Activated CD8-positive, alpha-beta memory T cell treated with anti-CD3 and anti-CD28 coated beads for 24 hours (primary cell): ENCODE data around the gene MSS51.
A peak's percentile ranks its signal among the peaks of the same experiment; 100 is the strongest.
"Not testable (repeated sequence)": the region's sequence is repeated elsewhere in the genome, so short reads cannot be mapped to it uniquely, and the experiment has no call there.

Source experiments
- DNase-seq: peaks from one replicate; pipeline ENCODE4 v3.0.0-alpha.2; 2020

Gene MSS51

DNA sequence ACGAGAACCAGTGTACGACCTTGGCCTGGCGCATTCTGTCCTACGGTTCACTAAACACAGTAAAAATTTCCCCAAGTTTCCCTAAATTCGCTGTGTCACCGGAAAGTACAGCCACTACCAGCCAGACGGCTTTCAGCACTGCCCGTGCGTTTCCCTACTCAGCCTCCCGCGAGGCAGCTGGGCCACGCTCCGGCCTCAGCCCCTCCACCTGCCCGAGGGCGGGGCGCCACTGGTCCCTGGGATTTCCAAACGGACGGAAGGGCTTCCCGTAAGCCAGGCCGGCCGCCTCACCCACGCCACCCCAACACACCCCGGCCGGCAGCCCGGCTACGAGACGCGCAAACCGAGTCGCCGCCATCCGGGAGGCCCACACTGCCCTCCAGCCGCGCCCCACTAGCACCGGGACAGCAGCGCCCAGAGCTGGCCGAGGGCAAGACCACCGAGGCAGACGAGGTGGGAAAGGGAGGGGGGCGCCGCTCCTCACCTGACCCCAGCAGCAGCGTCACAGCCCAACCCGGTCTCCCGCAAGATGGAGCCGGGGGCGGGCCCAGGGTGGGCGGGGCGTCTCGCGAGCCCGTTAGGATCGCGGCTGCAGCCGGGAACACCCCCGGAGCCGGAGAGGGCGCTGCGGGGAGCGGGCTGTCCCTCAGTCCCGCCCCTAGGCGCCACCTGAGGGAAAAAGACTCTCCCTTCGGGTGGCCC lies 19.7 kb downstream of the MSS51 start, which contains the start of gene ANXA7:
ANXA7 (minus strand) TSS at position 531 of the 702 bp plus-strand sequence. CDS start 13,202 bp downstream, outside the sequence.
- DNase-seq = peak; percentile 97

DNA sequence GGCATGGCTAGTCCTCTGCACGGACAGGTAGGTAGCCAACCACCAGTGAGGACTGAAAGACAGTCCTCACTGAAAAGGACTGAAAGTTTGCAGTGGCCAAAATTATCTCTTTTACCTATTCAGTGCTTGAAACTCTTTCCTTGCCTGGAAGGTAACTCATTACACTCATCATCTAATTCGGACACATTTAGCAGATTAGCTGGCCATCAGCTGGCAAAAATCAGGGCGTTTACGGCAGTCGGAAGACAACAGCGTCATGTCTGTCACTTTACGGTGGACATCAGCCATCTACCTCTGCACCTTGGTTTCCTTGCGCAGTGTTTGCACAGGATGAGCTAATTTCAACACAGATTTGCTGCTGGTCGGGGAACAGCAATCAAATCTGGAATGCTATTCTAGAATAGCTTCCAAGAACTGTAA lies 20.2 kb downstream of the MSS51 start:
- DNase-seq = no peak

DNA sequence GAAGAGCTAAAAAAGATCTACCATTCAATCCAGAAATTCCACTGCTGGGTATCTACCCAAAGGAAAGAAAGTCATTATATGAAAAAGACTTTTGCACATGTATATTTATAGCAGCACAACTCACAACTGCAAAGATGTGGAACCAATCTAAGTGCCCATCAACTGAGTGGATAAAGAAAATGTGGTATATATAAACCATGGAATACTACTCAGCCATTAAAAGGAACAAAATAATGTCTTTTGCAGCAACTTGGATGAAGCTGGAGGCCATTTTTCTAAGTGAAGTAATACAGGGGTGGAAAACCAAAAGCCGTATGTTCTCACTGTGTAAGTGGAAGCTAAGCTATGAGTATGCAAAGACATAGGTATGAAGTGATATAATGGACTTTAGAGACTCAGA lies 22.5 kb downstream of the MSS51 start:
- DNase-seq = no peak

DNA sequence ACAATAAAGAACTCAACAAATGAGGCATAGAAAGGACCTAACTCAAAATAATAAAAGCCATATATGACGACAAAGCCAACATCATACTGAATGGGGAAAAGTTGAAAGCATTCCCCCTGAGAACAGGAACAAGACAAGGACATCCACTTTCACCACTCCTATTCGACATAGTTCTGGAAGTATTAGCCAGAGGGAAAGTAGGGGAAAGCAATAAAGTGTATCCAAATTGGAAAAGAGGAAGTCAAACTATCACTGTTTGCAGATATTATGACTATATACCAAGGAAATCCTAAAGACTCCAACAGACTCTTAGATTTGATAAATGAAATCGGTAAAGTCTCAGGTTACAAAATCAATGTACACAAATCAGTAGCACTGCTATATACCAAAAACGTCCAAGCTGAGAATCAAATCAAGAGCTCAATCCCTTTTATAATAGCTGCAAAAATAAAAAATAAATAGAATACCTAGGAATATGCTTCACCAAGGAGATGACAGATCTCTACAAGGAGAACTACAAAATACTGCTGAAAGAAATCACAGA lies 24.3 kb downstream of the MSS51 start:
- DNase-seq = no peak

DNA sequence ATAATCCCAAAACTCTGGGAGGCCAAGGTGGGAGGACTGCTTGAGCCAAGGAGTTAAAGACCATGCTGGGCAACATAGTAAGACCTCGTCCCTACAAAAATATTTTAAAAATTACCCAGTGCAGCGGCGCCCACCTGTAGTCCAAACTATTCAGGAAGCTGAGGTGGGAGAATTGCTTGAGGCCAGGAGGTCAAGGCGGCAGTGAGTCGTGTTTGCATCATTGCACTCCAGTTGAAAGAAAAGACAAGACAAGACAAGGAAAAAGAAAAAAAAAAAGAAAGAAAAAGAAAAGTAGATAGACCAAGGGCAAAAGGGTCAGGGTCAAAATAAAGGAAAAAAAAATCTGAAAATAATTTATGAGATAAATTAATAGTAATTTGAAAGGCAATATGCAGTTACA lies 25.3 kb downstream of the MSS51 start:
- DNase-seq = no peak

DNA sequence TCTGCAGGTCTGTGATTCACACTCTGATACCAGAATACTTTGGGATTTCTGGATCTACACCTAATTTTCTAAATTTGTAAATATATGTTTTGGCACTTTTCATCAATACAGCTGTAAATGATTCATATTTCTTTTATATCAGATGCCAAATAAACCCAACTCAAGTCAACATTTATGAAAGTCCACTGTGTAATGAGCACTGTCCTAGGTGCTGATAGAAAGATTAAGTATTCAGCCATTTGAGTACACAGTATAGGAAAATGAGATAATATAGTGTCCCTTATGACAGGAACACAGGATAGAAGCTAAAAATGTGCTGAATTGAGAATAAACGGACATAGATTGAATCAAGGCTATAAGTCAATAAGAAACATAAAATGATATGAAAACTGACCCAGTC lies 25.9 kb downstream of the MSS51 start:
- DNase-seq = no peak

DNA sequence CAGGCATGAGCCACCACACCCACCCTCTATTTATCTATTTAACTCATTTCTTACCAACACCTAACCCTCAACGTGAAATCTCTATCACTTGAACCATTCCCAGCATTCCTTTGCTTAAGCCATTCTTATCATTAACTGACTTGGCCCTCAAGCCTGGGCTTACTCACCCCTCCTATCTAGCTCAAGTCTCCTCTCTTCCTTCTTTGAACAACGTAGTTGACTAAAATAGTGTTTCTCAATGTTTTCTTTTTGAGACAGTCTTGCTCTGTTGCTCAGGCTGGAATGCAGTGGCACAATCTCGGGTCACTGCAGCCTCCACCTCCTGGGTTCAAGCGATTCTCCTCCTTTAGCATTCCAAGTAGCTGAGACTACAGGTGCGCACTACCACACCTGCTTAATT lies 26.5 kb downstream of the MSS51 start:
- no peak for DNase-seq

DNA sequence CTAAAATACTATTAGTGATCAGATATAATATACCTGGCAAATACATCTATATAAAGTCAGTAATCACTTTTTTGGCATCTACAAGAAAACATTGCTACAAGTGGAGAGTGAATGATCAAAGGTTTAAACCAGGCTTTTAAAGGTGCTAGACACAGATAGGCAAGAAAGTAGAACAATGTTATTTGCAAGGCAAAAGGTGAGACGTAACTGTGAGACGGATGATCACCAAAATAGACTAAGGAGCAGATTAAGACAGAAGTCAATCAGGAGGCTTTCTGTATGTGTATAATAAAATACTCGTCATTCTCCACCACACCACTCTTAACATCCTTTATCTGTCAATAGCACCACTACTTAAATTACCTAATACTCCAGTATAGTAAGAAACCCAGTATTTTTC lies 27.8 kb downstream of the MSS51 start:
- no peak for DNase-seq

DNA sequence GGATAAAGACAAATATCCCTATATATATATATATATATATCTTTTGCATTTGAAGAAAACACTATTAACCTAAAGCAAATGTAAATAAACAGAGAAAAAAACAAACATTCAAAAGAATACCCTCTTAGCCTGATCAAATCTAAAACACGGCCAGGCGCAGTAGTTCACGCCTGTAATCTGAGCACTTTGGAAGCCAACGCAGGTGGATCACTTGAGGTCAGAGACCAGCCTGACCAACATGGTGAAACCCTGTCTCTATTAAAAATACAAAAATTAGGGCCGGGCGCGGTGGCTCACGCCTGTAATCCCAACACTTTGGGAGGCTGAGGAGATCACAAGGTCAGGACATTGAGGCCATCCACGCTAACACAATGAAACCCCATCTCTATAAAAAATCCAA lies 28.7 kb downstream of the MSS51 start:
- no peak for DNase-seq

DNA sequence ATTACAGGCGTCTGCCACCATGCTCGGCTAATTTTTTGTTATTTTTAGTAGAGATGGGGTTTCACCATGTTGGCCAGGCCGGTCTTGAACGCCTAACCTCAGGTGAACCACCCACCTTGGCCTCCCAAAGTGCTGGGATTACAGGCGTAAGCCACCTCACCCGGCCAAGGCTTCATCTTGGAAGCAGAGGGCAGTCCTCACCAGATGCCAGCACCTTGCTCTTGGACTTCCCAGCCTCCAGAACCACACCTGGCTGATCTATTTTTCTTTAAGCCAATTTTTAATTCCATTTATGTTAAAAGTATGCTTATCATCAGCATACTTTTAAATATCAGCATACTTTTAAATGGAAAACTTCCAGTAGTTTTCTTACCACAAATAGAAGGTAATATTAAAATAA lies 31.7 kb downstream of the MSS51 start:
- no peak for DNase-seq

DNA sequence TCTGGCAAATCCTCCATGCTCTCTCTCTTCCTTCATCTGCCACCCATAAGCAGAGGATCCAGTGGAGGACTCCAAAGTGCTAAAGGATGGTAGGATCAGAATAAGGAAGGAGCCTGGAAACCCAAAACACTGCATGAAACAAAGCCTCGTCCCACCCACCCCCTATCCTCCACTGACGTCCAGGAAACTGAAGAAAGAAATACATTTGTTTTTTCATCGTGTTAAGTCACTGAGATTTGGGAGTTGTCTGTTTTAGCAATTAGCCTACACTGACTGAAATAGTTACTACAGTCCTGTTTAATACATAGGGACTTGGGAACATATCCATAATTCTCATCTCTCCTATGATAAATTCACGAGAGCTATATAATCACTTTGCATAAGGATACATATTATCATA lies 34.3 kb downstream of the MSS51 start:
- no peak for DNase-seq

DNA sequence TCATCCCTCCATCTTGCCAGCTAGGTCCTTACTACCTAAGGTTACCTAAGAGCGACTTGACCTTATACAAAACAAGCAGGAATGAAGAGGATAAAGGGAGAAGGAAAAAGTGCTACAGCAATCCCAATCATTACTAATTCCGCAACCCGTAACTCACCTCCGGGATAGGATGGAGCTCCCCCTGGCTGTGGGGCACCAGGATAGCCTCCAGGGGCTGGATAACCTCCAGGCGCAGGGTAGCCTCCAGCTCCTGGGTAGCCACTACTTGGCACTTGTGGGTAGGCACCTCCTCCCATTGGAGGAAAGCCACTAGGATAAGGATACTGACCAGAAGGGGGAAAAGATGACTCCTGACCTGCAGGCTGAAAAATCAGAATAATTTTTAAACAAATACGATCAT lies 35.3 kb downstream of the MSS51 start:
- no peak for DNase-seq

DNA sequence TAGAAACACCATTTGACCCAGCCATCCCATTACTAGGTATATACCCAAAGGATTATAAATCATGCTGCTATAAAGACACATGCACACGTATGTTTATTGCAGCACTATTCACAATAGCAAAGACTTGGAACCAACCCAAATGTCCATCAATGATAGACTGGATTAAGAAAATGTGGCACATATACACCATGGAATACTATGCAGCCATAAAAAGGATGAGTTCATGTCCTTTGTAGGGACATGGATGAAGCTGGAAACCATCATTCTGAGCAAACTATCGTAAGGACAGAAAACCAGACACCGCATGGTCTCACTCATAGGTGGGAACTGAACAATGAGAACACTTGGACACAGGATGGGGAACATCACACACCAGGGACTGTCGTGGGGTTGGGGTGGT lies 39.0 kb downstream of the MSS51 start:
- DNase-seq = not testable (repeated sequence)

DNA sequence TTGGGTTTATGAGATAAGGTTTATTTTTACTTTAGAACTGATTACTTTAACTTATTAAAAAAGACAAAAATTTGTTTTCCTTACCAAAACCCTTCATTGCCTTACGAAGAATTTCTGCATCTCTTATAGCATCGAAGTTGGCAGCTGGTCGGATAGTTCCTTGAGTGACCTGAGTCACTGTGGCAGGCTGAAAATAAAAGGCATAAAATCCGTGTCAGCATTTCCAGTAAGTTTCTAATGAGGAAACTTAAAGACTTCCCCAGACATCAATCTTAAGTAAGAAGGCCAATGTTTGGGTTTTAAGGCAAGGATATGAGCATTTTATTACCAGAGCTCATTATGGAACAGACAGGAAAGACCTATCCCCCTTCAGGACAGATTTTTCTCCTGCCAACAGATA lies 45.1 kb downstream of the MSS51 start:
- DNase-seq = no peak

DNA sequence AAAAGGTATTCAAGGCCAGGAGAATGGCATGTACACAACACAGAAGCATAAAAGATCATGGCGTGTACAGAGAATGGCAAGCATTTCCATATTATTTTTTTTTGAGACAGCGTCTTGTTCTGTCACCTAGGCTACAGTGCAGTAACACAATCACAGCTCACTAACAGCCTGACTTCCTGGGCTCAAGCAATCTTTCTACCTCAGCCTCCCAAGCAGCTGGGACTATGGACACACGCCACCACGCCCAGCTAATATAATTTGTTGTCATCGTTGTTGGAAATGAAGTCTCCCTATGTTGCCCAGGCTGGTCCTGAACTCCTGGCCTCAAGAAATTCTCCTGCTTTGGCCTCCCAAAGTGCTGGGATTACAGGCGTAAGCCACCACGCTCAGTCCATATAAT lies 46.8 kb downstream of the MSS51 start:
- no peak for DNase-seq

DNA sequence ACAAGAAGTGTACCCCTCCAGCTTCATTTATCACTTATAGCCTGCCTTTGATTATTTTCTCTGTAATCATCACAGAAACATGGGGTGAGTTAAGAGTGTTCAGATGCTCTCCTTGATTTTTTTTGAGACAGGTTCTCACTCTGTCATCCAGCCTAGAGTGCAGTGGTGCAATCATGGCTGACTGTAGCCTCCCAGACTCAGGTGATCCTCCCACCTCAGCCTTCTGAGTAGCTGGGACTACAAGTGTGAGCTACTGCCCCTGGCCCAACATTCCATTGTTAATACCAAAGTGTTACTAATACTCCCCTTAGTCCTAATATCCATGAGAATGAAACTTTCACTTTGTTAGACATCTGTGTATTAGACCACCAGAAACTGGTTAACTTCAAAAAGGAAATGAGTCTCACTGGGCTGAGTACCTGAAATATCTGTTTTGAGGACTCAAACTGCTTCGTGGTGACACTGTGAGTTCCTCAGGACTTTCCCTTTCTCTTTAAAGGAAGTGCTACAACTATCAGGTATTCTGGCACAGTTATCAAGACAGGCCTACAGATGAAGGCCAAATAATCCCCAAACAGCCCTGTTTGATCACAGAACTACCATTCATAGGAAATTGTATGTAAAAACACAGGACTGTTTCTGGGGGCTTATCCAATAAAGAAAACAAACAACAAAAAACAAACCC lies 54.2 kb downstream of the MSS51 start:
- DNase-seq = no peak

DNA sequence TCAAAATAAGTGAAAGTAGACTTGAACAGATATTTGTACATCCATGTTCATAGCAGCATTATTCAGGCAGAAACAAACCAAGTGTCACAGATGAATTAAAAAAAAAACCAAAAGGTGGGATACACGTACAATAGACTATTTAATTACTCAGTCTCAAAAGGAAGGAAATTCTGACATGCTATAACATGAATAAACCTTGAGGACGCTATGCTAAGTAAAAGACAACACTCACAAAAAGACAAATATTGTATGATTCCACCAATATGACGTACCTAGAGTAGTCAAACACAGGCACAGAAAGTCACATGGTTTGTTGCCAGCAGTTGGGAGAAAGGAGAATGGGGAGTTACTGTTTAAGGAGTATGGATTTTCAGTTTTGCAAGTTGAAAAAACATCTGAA lies 56.7 kb downstream of the MSS51 start:
- no peak for DNase-seq
